PFSK-1 (cell line): Measurements from ENCODE around the gene ACTMAP.

ENCODE experiments used
- POLR2AphosphoS5 ChIP-seq: IDR thresholded peaks from 2 replicates; pipeline ENCODE4 v1.6.1; 2012; ENCODE audit warnings: low read depth, mild to moderate bottlenecking, control low read depth, low read length, moderate library complexity
- SIN3A ChIP-seq: IDR thresholded peaks from 2 replicates; pipeline ENCODE4 v1.6.1; 2012; ENCODE audit warnings: mild to moderate bottlenecking, low read length, moderate library complexity, borderline replicate concordance; ENCODE audit not compliant: insufficient read depth
- TAF1 ChIP-seq: IDR thresholded peaks from 2 replicates; pipeline ENCODE4 v1.6.1; 2012; ENCODE audit warnings: low read length, control low read depth, borderline replicate concordance; ENCODE audit not compliant: insufficient read depth
- TF ChIP-seq, protein P1 (sequence below), 2 experiments: IDR thresholded peaks; 2 replicates each; pipeline versions ENCODE4 v1.6.1 to v1.8.0; 2011 to 2012; ENCODE audit warnings: low read depth in 2 of 2, low read length in 2 of 2, control low read depth in 1 of 2, inconsistent platforms in 1 of 2, mild to moderate bottlenecking in 1 of 2, moderate library complexity in 1 of 2; ENCODE audit not compliant: insufficient read depth in 1 of 2

DNA sequence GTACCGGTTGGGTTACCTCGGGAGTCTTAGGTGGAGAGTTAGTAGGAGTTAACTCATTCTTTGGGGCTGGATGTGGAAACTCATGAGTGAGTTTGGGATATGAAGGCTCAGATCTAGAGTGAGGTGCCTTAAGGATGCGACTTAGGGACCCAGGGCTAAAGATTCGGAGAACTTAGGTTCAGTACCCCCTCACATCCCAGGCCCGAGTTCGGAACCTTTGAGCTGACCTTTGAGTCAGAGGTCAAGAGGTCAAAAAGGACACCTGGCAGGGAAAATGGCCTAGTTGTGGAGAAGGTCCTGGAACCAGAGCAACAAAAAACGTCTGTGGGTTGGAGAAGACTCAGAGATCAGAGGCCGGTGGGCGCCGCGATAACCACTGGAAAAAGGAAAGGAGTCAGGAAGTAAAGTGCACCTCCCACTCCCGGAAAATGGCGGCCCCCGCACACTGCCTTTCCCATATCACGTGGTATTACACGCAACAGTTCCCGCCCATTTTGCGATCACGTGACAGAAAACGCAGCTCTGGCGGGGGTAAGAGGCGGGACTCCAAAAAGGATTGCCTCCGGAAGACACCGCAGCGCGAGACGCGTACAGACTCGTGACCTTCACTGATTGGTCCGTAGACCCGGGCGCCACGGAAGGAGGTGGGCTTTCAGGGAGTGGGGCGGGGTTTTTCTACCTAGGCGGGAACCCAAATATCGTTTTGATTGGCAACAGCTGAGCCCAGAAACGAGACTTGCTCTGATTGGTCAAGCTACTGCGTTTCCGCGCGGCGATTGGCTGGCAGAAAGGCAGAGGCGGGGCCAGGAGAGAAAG is at the start of gene ACTMAP:
- TF ChIP-seq, protein P1, sequence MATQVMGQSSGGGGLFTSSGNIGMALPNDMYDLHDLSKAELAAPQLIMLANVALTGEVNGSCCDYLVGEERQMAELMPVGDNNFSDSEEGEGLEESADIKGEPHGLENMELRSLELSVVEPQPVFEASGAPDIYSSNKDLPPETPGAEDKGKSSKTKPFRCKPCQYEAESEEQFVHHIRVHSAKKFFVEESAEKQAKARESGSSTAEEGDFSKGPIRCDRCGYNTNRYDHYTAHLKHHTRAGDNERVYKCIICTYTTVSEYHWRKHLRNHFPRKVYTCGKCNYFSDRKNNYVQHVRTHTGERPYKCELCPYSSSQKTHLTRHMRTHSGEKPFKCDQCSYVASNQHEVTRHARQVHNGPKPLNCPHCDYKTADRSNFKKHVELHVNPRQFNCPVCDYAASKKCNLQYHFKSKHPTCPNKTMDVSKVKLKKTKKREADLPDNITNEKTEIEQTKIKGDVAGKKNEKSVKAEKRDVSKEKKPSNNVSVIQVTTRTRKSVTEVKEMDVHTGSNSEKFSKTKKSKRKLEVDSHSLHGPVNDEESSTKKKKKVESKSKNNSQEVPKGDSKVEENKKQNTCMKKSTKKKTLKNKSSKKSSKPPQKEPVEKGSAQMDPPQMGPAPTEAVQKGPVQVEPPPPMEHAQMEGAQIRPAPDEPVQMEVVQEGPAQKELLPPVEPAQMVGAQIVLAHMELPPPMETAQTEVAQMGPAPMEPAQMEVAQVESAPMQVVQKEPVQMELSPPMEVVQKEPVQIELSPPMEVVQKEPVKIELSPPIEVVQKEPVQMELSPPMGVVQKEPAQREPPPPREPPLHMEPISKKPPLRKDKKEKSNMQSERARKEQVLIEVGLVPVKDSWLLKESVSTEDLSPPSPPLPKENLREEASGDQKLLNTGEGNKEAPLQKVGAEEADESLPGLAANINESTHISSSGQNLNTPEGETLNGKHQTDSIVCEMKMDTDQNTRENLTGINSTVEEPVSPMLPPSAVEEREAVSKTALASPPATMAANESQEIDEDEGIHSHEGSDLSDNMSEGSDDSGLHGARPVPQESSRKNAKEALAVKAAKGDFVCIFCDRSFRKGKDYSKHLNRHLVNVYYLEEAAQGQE (IDR thresholded peaks at IDR 0.05; ENCODE audit: insufficient read depth in 1 of 2, low read depth in 2 of 2, low read length in 2 of 2): no peak
- peak; percentile 72; the same call in 1 of the 2 replicates for TF ChIP-seq SIN3A
- TF ChIP-seq POLR2AphosphoS5: peak; percentile 9
- peak; percentile 82; the same call in 1 of the 2 replicates for TF ChIP-seq TAF1
